Measurements from ENCODE around the gene NRDE2.
A peak's percentile ranks its signal among the peaks of the same experiment; 100 is the strongest.

NRDE2 gene

DNA sequence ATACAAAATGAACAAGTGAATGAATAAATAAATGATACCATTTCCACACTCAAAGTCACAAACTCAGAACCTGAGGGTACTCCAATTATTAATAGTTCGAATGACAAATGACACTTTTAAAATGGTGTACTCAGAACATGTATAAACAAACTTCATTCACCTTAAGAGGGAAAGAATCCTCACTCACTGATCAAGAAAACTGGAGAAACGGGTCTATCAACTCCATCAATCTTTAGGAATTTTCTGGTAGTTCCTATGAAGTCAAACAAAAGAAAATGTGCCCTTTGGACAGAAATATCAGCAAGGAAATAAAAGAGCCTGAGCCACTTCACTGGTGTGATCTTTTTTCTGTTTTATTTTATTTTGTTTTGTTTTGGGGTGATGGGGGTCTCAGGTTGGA is 5.2 kb upstream of the NRDE2 start:
- Histone ChIP-seq H3K4me3 (replicated peaks; ENCODE audit: low read depth, low read length) (no peak overlapping the region), H3K27me3 (replicated peaks; ENCODE audit: control insufficient read depth, insufficient read depth, low read length) (no peaks in the 10 kb centered on the region; the same call in 1 of the 2 replicates), H3K36me3 (ENCODE audit: control insufficient read depth, insufficient read depth, low read length) (no peaks in the 10 kb centered on the region)
- TF ChIP-seq, protein P1, sequence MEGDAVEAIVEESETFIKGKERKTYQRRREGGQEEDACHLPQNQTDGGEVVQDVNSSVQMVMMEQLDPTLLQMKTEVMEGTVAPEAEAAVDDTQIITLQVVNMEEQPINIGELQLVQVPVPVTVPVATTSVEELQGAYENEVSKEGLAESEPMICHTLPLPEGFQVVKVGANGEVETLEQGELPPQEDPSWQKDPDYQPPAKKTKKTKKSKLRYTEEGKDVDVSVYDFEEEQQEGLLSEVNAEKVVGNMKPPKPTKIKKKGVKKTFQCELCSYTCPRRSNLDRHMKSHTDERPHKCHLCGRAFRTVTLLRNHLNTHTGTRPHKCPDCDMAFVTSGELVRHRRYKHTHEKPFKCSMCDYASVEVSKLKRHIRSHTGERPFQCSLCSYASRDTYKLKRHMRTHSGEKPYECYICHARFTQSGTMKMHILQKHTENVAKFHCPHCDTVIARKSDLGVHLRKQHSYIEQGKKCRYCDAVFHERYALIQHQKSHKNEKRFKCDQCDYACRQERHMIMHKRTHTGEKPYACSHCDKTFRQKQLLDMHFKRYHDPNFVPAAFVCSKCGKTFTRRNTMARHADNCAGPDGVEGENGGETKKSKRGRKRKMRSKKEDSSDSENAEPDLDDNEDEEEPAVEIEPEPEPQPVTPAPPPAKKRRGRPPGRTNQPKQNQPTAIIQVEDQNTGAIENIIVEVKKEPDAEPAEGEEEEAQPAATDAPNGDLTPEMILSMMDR (IDR thresholded peaks at IDR 0.05; ENCODE audit: insufficient read depth, low read length, poor library complexity, severe bottlenecking): no peak
- DNase-seq (ENCODE audit: extremely low read depth, insufficient read length): no peak

DNA sequence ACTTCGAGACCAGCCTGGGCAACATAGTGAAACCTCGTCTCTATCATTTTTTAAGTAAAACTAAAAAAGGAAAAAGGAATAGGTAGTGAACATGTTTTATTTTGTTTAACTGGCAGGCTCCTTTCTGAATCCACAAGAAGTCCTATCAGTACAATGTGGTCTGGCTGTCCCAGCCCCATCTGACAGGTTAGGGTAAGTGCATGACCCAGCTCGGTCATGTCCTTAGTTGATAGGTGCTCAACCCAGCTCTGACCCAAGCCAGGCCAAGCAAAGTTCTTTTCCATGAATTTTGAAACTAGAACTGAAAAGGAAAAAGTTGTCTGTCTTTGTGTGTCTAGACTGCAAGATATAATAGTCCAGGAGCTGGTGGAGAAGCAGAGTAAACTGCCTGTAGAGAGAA is 4.7 kb upstream of the NRDE2 start:
- TF ChIP-seq, protein P1 (IDR thresholded peaks at IDR 0.05; ENCODE audit: insufficient read depth, low read length, poor library complexity, severe bottlenecking): no peak

DNA sequence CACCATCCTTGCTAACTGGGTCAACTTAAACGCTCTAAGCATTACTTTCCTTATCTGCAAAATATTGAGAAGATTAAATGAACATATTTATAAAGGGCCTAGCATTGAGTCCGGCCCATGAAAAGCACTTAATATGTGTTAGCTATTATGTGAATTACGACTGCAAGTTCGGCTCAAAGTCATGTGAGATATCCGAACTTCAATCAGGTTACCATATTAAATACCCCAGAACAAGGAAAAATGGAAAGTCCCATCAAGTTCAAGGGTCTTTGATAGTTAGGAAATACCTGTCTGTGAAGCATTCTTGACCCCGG is 487 bp upstream of the NRDE2 start:
- H3K36me3 ChIP-seq (ENCODE audit: control insufficient read depth, insufficient read depth, low read length): no peaks in the 10 kb centered on the region
- TF ChIP-seq, protein P1 (IDR thresholded peaks at IDR 0.05; ENCODE audit: insufficient read depth, low read length, poor library complexity, severe bottlenecking): no peak

More for the DNA sequence above, 4.7 kb upstream of the NRDE2 start:
- DNase-seq (ENCODE audit: extremely low read depth, insufficient read length): no peak
- no peaks in the 10 kb centered on the region; the same call in 1 of the 2 replicates for H3K27me3 ChIP-seq (replicated peaks; ENCODE audit: control insufficient read depth, insufficient read depth, low read length)
- H3K36me3 ChIP-seq (ENCODE audit: control insufficient read depth, insufficient read depth, low read length): no peaks in the 10 kb centered on the region
- H3K4me3 ChIP-seq (replicated peaks; ENCODE audit: low read depth, low read length): no peak overlapping the region

GRCh38 chr14:90330203-90331196 is 1.2 kb downstream of the NRDE2 start:
- Histone ChIP-seq H3K4me3 (replicated peaks; ENCODE audit: low read depth, low read length) (peak overlapping the region; percentile 86), H3K36me3 (ENCODE audit: control insufficient read depth, insufficient read depth, low read length) (no peaks in the 10 kb centered on the region), H3K27me3 (replicated peaks; ENCODE audit: control insufficient read depth, insufficient read depth, low read length) (no peaks in the 10 kb centered on the region; the same call in 1 of the 2 replicates)
- TF ChIP-seq, protein P1 (IDR thresholded peaks at IDR 0.05; ENCODE audit: insufficient read depth, low read length, poor library complexity, severe bottlenecking): no peak
- DNase-seq (ENCODE audit: extremely low read depth, insufficient read length): no peak

More for the DNA sequence above, 487 bp upstream of the NRDE2 start:
- H3K27me3 ChIP-seq (replicated peaks; ENCODE audit: control insufficient read depth, insufficient read depth, low read length): no peaks in the 10 kb centered on the region; the same call in 1 of the 2 replicates
- H3K4me3 ChIP-seq (replicated peaks; ENCODE audit: low read depth, low read length): peak overlapping the region; percentile 86
- no peak for DNase-seq (ENCODE audit: extremely low read depth, insufficient read length)

DNA sequence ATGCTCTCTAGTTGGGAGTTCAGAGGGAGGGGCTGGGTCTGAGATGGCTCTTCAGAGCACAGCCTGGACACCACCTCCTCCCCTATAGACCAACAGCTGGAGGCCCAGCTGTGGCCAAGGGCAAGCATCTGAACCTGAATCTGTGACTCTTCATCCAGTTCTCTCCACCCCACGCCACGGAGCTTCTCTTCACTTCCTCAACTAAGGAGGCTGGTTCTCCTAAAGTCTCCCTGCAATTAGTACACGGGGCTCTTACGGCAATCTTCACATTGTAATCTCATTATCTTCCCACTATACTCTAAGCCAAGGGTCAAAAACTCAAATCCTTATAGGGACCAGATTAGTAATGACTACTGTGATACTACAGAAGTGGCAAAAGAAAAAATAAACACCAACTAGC is 9.8 kb downstream of the NRDE2 start:
- Histone ChIP-seq H3K27me3 (replicated peaks; ENCODE audit: control insufficient read depth, insufficient read depth, low read length) (no peaks in the 10 kb centered on the region), H3K36me3 (ENCODE audit: control insufficient read depth, insufficient read depth, low read length) (no peaks in the 10 kb centered on the region), H3K4me3 (replicated peaks; ENCODE audit: low read depth, low read length) (no peak overlapping the region)
- no peak for DNase-seq (ENCODE audit: extremely low read depth, insufficient read length)
- TF ChIP-seq, protein P1 (IDR thresholded peaks at IDR 0.05; ENCODE audit: insufficient read depth, low read length, poor library complexity, severe bottlenecking): no peak

Measured in GM06990 (cell line).